T-helper 9 cell (primary cell): ENCODE data around the gene LAPTM5.
"Not testable (repeated sequence)": the region's sequence is repeated elsewhere in the genome, so short reads cannot be mapped to it uniquely, and the experiment has no call there.

Experiments used
- DNase-seq: peaks from one replicate; pipeline ENCODE4 v3.0.0-alpha.2; 2020
- total RNA-seq, 2 donors: gene quantifications; one replicate each; lab custom pipeline; 2026; lab: John Stamatoyannopoulos, UW

The LAPTM5 gene
- total RNA-seq: 628 to 801 reads per million in 2 donors

GRCh38 chr1:30757352-30758120 is at the start of gene LAPTM5:
Gene LAPTM5, minus strand, starts transcription at chr1:30757774. Its CDS starts 29 bp downstream, at chr1:30757745.
- DNase-seq: peak; percentile 68

DNA sequence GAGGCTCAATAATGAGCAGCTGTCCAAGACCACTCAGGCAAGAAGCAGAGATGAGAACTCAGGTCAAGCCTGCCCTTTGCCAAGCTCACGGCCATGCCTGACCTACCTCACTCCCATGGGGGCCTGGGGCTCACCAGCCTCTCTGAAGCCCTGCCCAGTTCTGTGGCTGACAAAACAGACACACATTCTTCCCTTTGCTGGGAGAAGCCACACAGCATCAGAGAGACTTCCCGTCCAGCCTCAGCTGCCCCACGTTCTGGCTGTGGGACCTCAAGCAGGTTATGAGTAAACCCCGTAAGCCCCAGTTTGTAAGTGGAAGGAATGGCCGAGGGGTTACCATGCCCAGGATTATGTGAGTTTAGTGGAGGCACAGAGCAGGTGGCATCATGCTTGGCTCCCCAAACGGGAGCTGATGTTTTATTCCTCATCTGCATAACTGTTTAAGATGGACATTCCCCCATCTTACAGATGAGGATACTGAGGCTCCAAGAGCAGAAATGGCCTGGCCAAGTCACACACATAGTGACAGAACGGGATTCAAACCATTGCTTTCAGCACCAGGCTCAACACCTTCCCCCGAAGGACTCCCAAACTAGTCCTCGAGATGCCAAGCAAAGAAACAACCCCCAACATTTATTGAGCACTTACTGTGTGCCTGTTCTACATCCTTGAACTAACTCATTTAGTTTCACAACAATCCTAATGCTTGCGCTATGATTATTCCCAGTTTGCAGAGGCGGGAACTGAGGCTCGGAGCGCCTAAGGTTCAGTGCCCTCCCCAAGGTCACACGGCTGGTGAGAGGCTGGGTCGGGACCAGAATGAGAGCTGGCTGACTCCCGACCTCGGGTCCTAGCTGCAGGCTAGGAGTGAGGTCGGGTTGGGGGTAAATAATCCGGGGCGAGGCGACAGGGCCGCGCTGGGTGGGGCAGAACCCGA is 49.1 kb upstream of the LAPTM5 start:
- no peak for DNase-seq

DNA sequence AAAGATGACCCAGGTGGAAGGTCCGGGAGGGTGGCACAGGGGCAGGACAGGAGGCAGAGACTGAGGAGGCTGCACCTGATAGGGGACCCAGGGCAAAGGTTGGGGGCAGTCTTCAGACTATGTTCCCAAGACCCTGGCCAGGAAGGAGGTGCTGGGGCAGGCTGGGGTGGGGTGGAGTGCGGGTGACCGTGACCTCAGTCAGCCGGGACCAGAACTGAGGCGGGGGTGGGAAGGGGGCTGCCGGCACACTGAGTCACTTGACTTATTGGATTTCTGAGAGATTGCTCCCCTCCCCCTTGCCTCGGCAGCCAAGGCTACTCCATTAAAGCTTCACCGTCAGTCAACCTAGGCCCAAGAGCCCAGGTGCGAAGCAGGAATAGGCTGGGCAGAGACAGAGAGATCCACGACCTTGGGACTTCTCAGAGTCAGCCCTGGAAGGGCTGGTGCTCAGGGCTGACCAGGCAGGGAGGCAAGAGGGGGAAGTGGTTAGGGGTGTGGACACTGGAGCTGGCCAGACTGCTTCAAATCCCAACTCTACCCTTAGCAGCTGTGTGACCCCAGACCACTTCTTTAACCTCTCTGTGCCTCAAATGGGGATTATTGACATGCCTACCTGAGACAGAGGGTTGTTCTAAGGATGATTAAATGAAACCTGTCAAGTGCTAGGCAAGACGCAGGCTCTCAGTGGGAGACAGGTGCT is 47.9 kb upstream of the LAPTM5 start:
- no peak for DNase-seq

- DNase-seq: no peak
These were observed 47.2 kb upstream of the LAPTM5 start for GRCh38 chr1:30804822-30805221.

DNA sequence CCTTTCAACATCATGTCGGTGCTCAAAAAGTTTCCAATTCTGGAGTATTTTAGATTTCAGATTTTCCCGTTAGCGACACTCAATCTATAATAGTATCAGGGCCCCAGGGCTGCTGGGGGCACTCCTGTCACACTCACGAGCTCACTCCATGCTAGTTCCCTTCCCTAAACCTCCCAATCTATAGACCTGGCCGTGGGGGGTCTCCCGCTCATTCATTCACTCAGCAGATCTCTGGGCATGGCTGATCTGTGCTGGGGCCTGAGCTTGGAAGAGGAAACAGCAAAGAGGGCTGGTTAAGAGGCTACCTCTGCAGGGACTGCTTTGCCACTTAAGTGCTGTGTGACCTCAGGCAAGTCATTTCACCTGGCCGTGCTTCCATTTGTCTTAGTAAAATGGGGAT is 46.8 kb upstream of the LAPTM5 start:
- DNase-seq: no peak

GRCh38 chr1:30803562-30803961 is 46.0 kb upstream of the LAPTM5 start:
- no peak for DNase-seq

DNA sequence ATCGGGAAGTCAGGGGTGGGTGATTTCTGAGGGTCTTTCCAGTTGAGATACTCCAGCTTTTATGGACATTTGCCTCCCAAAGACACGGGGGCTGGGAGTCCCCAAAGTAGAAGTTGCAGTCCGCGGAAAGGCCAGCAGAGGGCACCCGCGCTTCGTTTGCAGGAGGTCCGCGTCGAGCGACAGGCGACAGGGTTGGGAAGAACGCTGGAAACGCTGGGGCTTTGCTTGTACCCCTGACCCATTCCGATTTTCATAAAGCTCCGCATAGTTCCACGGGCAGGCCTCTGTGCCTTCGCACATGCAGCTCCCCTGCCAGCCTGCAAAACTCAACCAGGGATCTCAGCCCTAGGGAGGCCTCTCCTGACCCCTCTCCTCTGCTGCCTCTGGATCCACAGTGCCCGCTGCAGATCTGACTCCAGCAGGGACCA is 44.2 kb upstream of the LAPTM5 start:
- peak; percentile 83 for DNase-seq

DNA sequence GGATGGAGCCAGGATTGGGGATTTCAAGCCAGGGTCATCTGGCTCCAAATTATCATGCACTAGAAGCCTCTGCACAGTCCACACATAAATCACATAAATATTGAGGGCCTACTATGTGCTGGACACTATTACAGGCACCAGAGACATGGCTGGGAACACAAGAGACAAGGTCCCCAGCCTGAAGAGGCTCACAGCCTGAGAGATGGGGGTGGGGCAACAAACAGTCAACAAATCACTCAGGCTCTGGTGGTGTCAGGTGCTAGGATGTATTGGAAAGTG is 41.6 kb upstream of the LAPTM5 start:
- DNase-seq: no peak

GRCh38 chr1:30798389-30799232 is 41.0 kb upstream of the LAPTM5 start:
- DNase-seq: no peak

DNA sequence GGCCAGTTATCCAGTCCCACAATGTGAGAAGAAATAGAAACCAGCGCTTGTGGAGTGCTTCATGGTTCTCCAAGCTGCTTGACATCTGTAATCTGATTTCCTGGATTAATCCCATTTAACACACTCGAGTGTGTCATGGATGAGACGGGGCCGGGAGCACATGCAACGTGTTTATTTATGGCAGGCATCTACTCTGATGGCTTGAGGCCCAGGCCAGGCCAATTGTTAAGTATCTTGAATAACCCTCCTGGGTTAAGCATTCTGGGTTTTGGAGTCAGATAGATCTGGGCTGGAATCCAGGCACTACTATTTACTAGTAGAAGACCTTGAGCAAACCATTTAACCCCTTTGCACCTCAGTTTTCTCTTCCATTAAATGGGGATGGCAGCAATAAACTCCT is 37.5 kb upstream of the LAPTM5 start:
- no peak for DNase-seq

- no peak for DNase-seq
These were observed 36.7 kb upstream of the LAPTM5 start for GRCh38 chr1:30794260-30794659.

GRCh38 chr1:30793209-30793608 is 35.6 kb upstream of the LAPTM5 start:
- DNase-seq: no peak

GRCh38 chr1:30791868-30792267 is 34.3 kb upstream of the LAPTM5 start:
- no peak for DNase-seq

DNA sequence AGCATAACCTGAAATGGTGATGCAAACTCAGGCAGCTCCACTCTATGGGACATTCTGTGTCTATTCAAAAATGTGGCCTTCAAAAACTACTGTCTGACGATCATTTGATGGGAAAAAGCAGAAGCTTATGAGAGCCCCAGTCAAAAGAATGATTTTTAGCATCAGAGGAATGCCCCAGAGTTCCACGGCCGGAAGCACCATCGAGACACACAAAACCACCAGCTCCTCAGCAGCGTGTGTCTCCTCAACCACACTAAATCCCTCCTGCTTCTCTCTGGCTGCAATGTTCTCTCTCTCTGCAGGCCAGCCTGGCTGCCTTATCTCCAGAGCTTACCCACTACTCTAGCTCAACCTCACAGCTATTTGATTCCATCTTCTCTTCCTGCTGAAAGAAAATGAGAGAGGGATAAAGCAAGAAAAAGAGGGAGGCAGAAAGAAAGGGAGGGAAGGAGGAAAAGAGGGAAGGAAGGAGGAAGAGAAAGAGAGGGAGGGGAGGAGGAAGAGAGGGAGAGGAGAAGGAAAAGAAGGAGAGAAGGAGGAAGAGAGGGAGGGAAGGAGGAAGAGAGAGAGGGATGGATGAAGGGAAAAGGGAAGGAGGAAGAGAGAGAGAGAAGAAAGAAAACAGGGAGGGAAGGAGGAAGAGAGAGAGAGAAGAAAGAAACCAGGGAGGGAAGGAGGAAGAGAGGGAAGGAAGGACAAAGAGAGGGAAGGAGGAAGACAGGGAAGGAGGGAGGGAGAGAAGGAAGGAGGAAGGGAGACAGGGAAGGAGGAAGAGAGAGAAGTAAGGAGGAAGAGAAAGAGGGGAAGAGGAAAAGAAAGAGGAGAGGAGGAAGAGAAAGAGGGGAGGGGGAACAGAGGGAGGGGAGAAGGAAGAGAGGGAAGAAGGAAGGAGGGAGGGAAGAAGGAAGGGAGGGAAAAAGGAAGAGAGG is 33.5 kb upstream of the LAPTM5 start:
- no peak for DNase-seq

DNA sequence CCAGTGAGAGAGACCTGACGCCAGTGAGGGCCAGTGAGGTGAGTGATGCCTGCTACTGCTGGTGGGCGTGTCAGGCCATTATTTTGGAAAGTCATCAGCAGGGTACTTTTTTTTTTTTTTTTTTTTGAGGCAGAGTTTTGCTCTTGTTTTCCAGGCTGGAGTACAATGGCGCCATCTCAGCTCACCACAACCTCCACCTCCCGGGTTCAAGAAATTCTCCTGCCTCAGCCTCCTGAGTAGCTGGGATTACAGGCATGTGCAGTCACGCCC is 32.6 kb upstream of the LAPTM5 start:
- not testable (repeated sequence) for DNase-seq

- no peak for DNase-seq
These were observed 32.0 kb upstream of the LAPTM5 start for GRCh38 chr1:30789388-30790255.

DNA sequence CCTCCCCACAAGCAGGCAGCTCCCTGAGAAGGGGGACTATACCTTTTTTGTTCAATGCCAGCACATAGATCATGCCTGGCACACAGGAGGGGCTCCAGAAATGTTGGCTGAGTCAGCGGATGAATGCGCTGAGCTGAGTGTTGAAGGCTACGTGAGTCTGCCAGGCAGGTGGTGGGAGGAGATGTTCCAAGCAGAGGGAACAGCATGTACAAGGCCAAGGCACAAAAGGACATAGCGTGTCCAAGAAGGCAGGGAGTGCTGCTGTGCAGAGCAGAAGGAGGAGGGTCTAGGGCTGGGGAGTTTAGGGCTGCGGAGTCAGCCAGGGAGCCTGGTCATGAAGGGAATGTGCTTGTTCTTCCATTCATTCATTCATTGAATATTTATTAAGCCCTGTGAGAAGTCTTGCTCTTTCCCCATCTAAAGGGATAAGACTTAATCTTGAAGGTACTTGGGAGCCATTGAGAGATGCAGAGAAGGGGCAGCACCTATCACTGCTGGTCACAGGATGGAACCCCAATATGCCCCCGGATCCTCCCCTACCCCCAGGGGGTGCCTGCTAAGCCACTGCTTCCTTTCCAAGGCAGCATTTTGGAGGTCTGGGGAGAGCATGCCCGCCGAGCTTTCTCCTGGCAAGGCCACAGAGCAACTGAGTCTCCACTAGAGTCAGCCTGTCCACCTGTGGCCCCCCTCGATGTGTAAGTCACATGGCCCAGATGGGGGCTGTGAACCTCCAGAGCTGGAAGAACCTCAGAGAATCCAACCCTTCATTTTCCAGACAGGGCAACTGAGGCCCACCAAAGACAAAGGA is 31.2 kb upstream of the LAPTM5 start:
- no peak for DNase-seq

- DNase-seq: no peak
These were observed 30.4 kb upstream of the LAPTM5 start for GRCh38 chr1:30787856-30788495.

- DNase-seq: no peak
These were observed 29.7 kb upstream of the LAPTM5 start for GRCh38 chr1:30787266-30787665.
